Effector memory CD8-positive, alpha-beta T cell (primary cell): ENCODE data around the gene POLQ.

Experiments
- ATAC-seq: fragments of 150-1000 bp; cut with Tn5 transposase; replicated peaks from 2 replicates; pipeline ENCODE4 v1.10.0; 2021; ENCODE audit warnings: mild to moderate bottlenecking, moderate library complexity
- DNase-seq, 3 experiments: peaks; one replicate each; pipeline ENCODE4 v3.0.0; 2021
- H3K27ac Mint-ChIP-seq, 2 donors: one replicate each; pipeline ENCODE4 v1.8.0; 2022; ENCODE audit warnings: mild to moderate bottlenecking in 2 of 2, mixed read lengths in 2 of 2, moderate library complexity in 2 of 2
- H3K27me3 Mint-ChIP-seq, 2 donors: one replicate each; pipeline ENCODE4 v1.8.0; 2022; ENCODE audit warnings: mixed read lengths in 2 of 2
- H3K36me3 Mint-ChIP-seq: one replicate; pipeline ENCODE4 v1.8.0; 2022; ENCODE audit warnings: mild to moderate bottlenecking, moderate library complexity, mixed read lengths; ENCODE audit not compliant: insufficient read depth
- H3K4me1 Mint-ChIP-seq, 2 donors: one replicate each; pipeline ENCODE4 v1.8.0; 2022; ENCODE audit warnings: low read depth in 2 of 2, mixed read lengths in 2 of 2
- H3K4me3 Mint-ChIP-seq, 2 donors: one replicate each; pipeline ENCODE4 v1.8.0; 2022; ENCODE audit warnings: mild to moderate bottlenecking in 2 of 2, mixed read lengths in 2 of 2, moderate library complexity in 2 of 2
- H3K9me3 Mint-ChIP-seq, 2 donors: one replicate each; pipeline ENCODE4 v1.8.0; 2022; ENCODE audit warnings: mixed read lengths in 2 of 2

POLQ gene

GRCh38 chr3:121545049-121545573 lies 677 bp downstream of the POLQ start:
- Mint-ChIP-seq H3K4me1 (peaks cover 11 to 13% of the 10 kb centered on the region in 2 donors), H3K4me3 (peak overlapping the region; percentile 82 to 86), H3K27ac (no peak overlapping the region), H3K36me3 (peaks cover 5% of the 10 kb centered on the region), H3K27me3 (no peaks in the 10 kb centered on the region), H3K9me3 (no peaks in the 10 kb centered on the region)
- no peak for DNase-seq
- ATAC-seq = no peak

- Mint-ChIP-seq H3K4me1 (peaks cover 11 to 13% of the 10 kb centered on the region in 2 donors), H3K36me3 (peaks cover 5% of the 10 kb centered on the region), H3K27ac (no peak overlapping the region), H3K9me3 (no peaks in the 10 kb centered on the region), H3K27me3 (no peaks in the 10 kb centered on the region), H3K4me3 (no peak overlapping the region)
- no peak for DNase-seq
- no peak for ATAC-seq
These were observed 2.9 kb downstream of the POLQ start for GRCh38 chr3:121542924-121543323.

- ATAC-seq (no peak), DNase-seq (no peak)
- no peak overlapping the region for H3K4me3 Mint-ChIP-seq
- no peak overlapping the region for H3K27ac Mint-ChIP-seq
- H3K27me3 Mint-ChIP-seq = no peaks in the 10 kb centered on the region
- H3K4me1 Mint-ChIP-seq = no peaks in the 10 kb centered on the region
- no peaks in the 10 kb centered on the region for H3K9me3 Mint-ChIP-seq
- peaks cover 4% of the 10 kb centered on the region for H3K36me3 Mint-ChIP-seq
These were observed 14.5 kb downstream of the POLQ start for GRCh38 chr3:121531269-121531668.

- peaks cover 4% of the 10 kb centered on the region for H3K36me3 Mint-ChIP-seq
These were observed 16.5 kb downstream of the POLQ start for GRCh38 chr3:121529308-121529707.

GRCh38 chr3:121520510-121520909 lies 25.3 kb downstream of the POLQ start:
- DNase-seq = no peak
- H3K4me1 Mint-ChIP-seq = no peaks in the 10 kb centered on the region
- no peak overlapping the region for H3K27ac Mint-ChIP-seq
- peaks cover 1 to 7% of the 10 kb centered on the region in 2 donors for H3K9me3 Mint-ChIP-seq
- H3K4me3 Mint-ChIP-seq = no peak overlapping the region
- no peaks in the 10 kb centered on the region for H3K27me3 Mint-ChIP-seq
- no peak for ATAC-seq
- H3K36me3 Mint-ChIP-seq = no peaks in the 10 kb centered on the region

More at GRCh38 chr3:121529308-121529707, 16.5 kb downstream of the POLQ start:
- no peaks in the 10 kb centered on the region for H3K4me1 Mint-ChIP-seq
- H3K4me3 Mint-ChIP-seq = no peak overlapping the region
- DNase-seq (no peak), ATAC-seq (no peak)
- no peaks in the 10 kb centered on the region for H3K9me3 Mint-ChIP-seq
- H3K27ac Mint-ChIP-seq = no peak overlapping the region
- no peaks in the 10 kb centered on the region for H3K27me3 Mint-ChIP-seq

- no peaks in the 10 kb centered on the region for H3K27me3 Mint-ChIP-seq
- H3K9me3 Mint-ChIP-seq = peaks cover 1 to 8% of the 10 kb centered on the region in 2 donors
- no peak for DNase-seq
- no peak for ATAC-seq
- no peaks in the 10 kb centered on the region for H3K36me3 Mint-ChIP-seq
- no peak overlapping the region for H3K27ac Mint-ChIP-seq
- no peak overlapping the region for H3K4me3 Mint-ChIP-seq
- H3K4me1 Mint-ChIP-seq = no peaks in the 10 kb centered on the region
These were observed 27.7 kb downstream of the POLQ start for GRCh38 chr3:121517953-121518655.

- no peak for DNase-seq
- no peaks in the 10 kb centered on the region for H3K27me3 Mint-ChIP-seq
- no peaks in the 10 kb centered on the region for H3K4me1 Mint-ChIP-seq
- H3K27ac Mint-ChIP-seq = no peak overlapping the region
- no peak overlapping the region for H3K4me3 Mint-ChIP-seq
- no peak for ATAC-seq
- H3K36me3 Mint-ChIP-seq = peaks cover 2% of the 10 kb centered on the region
- peaks cover 1 to 8% of the 10 kb centered on the region in 2 donors for H3K9me3 Mint-ChIP-seq
These were observed 29.9 kb downstream of the POLQ start for GRCh38 chr3:121515862-121516261.

- H3K4me1 Mint-ChIP-seq = no peaks in the 10 kb centered on the region
- H3K36me3 Mint-ChIP-seq = peaks cover 3% of the 10 kb centered on the region
- no peak for ATAC-seq
- H3K27ac Mint-ChIP-seq = no peak overlapping the region
- H3K4me3 Mint-ChIP-seq = no peak overlapping the region
- peaks cover 1 to 8% of the 10 kb centered on the region in 2 donors for H3K9me3 Mint-ChIP-seq
- no peak for DNase-seq
- H3K27me3 Mint-ChIP-seq = no peaks in the 10 kb centered on the region
These were observed 30.5 kb downstream of the POLQ start for GRCh38 chr3:121515313-121515712.

GRCh38 chr3:121514496-121514895 lies 31.3 kb downstream of the POLQ start:
- no peak for DNase-seq
- H3K27ac Mint-ChIP-seq = no peak overlapping the region
- peaks cover 3% of the 10 kb centered on the region for H3K36me3 Mint-ChIP-seq
- H3K4me3 Mint-ChIP-seq = no peak overlapping the region
- no peaks in the 10 kb centered on the region for H3K4me1 Mint-ChIP-seq
- no peaks in the 10 kb centered on the region for H3K27me3 Mint-ChIP-seq
- H3K9me3 Mint-ChIP-seq = peaks cover 1 to 8% of the 10 kb centered on the region in 2 donors
- no peak for ATAC-seq

GRCh38 chr3:121508389-121508788 lies 37.4 kb downstream of the POLQ start:
- Mint-ChIP-seq H3K36me3 (peaks cover 6% of the 10 kb centered on the region), H3K9me3 (no peaks in the 10 kb centered on the region)

GRCh38 chr3:121505256-121505655 lies 40.5 kb downstream of the POLQ start:
- H3K36me3 Mint-ChIP-seq = peaks cover 3% of the 10 kb centered on the region
- H3K4me1 Mint-ChIP-seq = no peaks in the 10 kb centered on the region
- DNase-seq = no peak
- no peaks in the 10 kb centered on the region for H3K9me3 Mint-ChIP-seq
- no peak for ATAC-seq
- H3K27ac Mint-ChIP-seq = no peak overlapping the region
- H3K4me3 Mint-ChIP-seq = no peak overlapping the region
- H3K27me3 Mint-ChIP-seq = no peaks in the 10 kb centered on the region

More at GRCh38 chr3:121508389-121508788, 37.4 kb downstream of the POLQ start:
- Mint-ChIP-seq H3K4me3 (no peak overlapping the region), H3K27me3 (no peaks in the 10 kb centered on the region), H3K4me1 (no peaks in the 10 kb centered on the region), H3K27ac (no peak overlapping the region)
- DNase-seq (no peak), ATAC-seq (no peak)

GRCh38 chr3:121504618-121505017 lies 41.2 kb downstream of the POLQ start:
- H3K27me3 Mint-ChIP-seq = no peaks in the 10 kb centered on the region
- H3K36me3 Mint-ChIP-seq = peaks cover 3% of the 10 kb centered on the region
- no peak overlapping the region for H3K27ac Mint-ChIP-seq
- no peak overlapping the region for H3K4me3 Mint-ChIP-seq
- no peaks in the 10 kb centered on the region for H3K9me3 Mint-ChIP-seq
- no peaks in the 10 kb centered on the region for H3K4me1 Mint-ChIP-seq
- no peak for ATAC-seq
- DNase-seq = no peak

GRCh38 chr3:121496786-121497185 lies 49.0 kb downstream of the POLQ start:
- ATAC-seq (no peak), DNase-seq (no peak)
- no peak overlapping the region for H3K27ac Mint-ChIP-seq
- no peak overlapping the region for H3K4me3 Mint-ChIP-seq
- no peaks in the 10 kb centered on the region for H3K27me3 Mint-ChIP-seq
- no peaks in the 10 kb centered on the region for H3K4me1 Mint-ChIP-seq
- no peaks in the 10 kb centered on the region for H3K9me3 Mint-ChIP-seq
- H3K36me3 Mint-ChIP-seq = peaks cover 3% of the 10 kb centered on the region

- no peak overlapping the region for H3K4me3 Mint-ChIP-seq
- H3K9me3 Mint-ChIP-seq = no peaks in the 10 kb centered on the region
- H3K27me3 Mint-ChIP-seq = no peaks in the 10 kb centered on the region
- H3K4me1 Mint-ChIP-seq = no peaks in the 10 kb centered on the region
- H3K27ac Mint-ChIP-seq = peak overlapping the region in 1 of 2 donors; percentile 26
- ATAC-seq (no peak), DNase-seq (no peak)
- H3K36me3 Mint-ChIP-seq = peaks cover 3% of the 10 kb centered on the region
These were observed 52.4 kb downstream of the POLQ start for GRCh38 chr3:121493431-121493830.
